ENCODE measurements around the gene TFDP1.

Gene TFDP1

DNA sequence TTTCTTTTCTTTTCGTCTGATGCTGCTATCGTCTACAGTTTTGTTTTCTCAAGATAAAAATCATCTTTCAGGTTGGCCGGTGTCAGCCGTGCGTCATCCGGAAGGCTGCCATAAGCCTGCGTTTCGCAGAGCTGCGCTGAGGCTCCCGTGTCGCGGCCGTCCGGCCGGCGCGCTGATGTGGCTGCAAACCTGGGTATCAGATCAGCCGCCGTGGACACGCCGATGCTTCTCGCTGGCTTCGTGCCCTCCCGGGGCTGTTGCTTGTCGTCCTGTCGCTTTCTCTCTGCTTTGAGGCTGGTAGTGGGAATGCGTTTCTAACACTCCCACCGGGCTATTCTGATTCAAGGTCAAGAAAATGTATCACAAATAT, 45.9 kb upstream of the TFDP1 start:
- no peak for DNase-seq (ENCODE audit: low read depth)
- TF ChIP-seq MYC (IDR thresholded peaks at IDR 0.05; ENCODE audit: low read depth, low read length): no peak
- H3K4me3 ChIP-seq (ENCODE audit: low read depth, low read length): no peak overlapping the region

DNA sequence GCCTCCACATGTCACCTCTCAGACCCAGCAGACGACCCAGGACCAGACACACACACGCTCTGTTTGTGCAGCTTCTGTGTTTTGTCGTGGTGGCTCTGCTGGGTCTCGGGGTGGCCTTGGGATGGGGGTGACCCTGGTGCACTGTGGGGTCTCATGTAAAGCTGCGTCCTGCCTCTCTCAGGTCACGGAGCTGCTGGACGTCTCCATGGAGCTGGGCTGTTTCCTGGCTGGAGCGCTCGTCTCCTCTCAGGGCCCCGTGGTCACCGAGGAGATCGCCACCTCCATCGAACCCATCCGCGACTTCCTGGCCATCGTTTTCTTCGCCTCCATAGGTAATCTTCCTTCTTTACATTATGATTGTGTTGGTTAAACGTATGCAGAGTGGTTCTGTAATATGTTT, 45.4 kb upstream of the TFDP1 start:
- H3K4me3 ChIP-seq (ENCODE audit: low read depth, low read length): no peak overlapping the region
- DNase-seq (ENCODE audit: low read depth): no peak
- TF ChIP-seq, protein P1, sequence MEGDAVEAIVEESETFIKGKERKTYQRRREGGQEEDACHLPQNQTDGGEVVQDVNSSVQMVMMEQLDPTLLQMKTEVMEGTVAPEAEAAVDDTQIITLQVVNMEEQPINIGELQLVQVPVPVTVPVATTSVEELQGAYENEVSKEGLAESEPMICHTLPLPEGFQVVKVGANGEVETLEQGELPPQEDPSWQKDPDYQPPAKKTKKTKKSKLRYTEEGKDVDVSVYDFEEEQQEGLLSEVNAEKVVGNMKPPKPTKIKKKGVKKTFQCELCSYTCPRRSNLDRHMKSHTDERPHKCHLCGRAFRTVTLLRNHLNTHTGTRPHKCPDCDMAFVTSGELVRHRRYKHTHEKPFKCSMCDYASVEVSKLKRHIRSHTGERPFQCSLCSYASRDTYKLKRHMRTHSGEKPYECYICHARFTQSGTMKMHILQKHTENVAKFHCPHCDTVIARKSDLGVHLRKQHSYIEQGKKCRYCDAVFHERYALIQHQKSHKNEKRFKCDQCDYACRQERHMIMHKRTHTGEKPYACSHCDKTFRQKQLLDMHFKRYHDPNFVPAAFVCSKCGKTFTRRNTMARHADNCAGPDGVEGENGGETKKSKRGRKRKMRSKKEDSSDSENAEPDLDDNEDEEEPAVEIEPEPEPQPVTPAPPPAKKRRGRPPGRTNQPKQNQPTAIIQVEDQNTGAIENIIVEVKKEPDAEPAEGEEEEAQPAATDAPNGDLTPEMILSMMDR (IDR thresholded peaks at IDR 0.05; ENCODE audit: low read depth, low read length): no peak
- TF ChIP-seq MYC (IDR thresholded peaks at IDR 0.05; ENCODE audit: low read depth, low read length) (no peak), POLR2A (IDR thresholded peaks at IDR 0.05; ENCODE audit: extremely low read depth, insufficient read length) (no peak)
- TF ChIP-seq, protein P2, sequence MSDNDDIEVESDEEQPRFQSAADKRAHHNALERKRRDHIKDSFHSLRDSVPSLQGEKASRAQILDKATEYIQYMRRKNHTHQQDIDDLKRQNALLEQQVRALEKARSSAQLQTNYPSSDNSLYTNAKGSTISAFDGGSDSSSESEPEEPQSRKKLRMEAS (IDR thresholded peaks at IDR 0.05; ENCODE audit: low read depth, low read length): no peak

DNA sequence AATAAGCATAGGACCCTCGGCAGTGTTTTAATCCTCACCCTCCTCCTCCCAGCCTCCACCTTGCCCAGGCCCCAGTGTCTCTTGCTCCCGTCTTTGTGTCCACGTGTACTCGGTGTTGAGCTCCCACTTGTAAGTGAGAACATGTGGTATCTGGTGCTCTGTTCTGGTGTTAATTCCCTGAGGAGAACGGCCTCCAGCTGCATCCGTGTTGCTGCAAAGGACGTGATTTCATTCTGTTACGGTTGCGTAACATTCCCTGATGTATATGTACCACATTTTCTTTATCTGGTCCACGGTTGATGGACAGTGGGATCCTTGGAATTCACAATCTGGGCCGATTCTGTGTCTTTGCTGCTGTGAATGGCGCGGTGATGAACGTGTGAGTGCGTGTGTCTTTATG, 44.7 kb upstream of the TFDP1 start:
- TF ChIP-seq, protein P2 (IDR thresholded peaks at IDR 0.05; ENCODE audit: low read depth, low read length): no peak
- TF ChIP-seq POLR2A (IDR thresholded peaks at IDR 0.05; ENCODE audit: extremely low read depth, insufficient read length): no peak
- TF ChIP-seq, protein P1 (IDR thresholded peaks at IDR 0.05; ENCODE audit: low read depth, low read length): no peak
- TF ChIP-seq MYC (IDR thresholded peaks at IDR 0.05; ENCODE audit: low read depth, low read length): no peak
- H3K4me3 ChIP-seq (ENCODE audit: low read depth, low read length): no peak overlapping the region
- no peak for DNase-seq (ENCODE audit: low read depth)

DNA sequence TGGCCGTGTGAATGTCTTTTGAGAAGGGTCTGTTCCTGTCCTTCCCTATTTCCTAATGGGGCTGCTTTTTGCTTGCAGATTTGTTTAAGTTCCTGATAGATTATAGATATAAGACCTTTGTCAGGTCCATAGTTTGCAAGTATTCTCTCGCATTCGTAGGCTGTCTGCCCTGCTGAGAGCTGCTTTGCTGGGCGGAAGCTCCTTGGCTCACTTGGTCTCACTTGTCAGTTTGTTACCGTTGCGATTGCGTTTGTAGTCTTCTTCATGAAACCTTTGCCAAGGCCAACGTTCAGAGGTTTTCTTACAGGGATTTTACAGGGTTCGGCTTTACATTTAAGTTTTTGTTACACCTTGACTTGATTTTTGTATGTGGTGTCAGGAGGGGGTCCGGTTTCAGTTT, 44.0 kb upstream of the TFDP1 start:
- no peak overlapping the region for H3K4me3 ChIP-seq (ENCODE audit: low read depth, low read length)
- TF ChIP-seq MYC (IDR thresholded peaks at IDR 0.05; ENCODE audit: low read depth, low read length) (no peak), POLR2A (IDR thresholded peaks at IDR 0.05; ENCODE audit: extremely low read depth, insufficient read length) (no peak)
- TF ChIP-seq, protein P2 (IDR thresholded peaks at IDR 0.05; ENCODE audit: low read depth, low read length): no peak
- TF ChIP-seq, protein P1 (IDR thresholded peaks at IDR 0.05; ENCODE audit: low read depth, low read length): no peak
- no peak for DNase-seq (ENCODE audit: low read depth)

DNA sequence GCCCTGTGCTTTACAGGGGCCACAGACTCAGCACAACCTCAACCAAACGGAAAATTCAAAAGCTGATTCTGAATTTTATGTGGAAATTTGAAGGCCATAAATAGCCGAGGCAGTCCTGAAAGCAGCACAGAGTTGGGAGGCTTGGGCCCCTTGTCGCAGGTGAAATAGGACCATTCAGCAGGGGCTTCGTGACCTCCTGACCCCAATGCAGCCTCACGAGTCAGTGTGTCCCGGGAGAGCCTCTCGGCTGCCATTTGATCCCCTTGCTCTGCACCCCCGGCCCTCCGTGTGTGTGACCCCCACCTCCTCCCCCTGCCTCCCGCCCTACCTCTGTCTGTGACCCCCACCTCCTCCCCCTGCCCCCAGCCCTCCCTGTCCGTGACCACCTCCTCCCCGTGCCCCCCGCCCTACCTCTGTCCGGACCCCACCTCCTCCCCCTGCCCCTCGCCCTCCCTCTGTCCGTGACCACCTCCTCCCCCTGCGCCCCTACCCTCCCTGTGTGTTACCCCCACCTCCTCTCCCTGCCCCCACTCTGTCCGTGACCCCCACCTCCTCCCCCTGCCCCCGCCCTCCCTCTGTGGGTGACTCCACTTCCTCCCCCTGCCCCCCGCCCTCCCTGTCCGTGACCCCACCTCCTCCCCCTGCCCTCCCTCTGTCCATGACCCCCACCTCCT, 41.7 kb upstream of the TFDP1 start:
- no peak overlapping the region for H3K4me3 ChIP-seq (ENCODE audit: low read depth, low read length)
- no peak for DNase-seq (ENCODE audit: low read depth)
- TF ChIP-seq, protein P2 (IDR thresholded peaks at IDR 0.05; ENCODE audit: low read depth, low read length): no peak
- TF ChIP-seq MYC (IDR thresholded peaks at IDR 0.05; ENCODE audit: low read depth, low read length): no peak

DNA sequence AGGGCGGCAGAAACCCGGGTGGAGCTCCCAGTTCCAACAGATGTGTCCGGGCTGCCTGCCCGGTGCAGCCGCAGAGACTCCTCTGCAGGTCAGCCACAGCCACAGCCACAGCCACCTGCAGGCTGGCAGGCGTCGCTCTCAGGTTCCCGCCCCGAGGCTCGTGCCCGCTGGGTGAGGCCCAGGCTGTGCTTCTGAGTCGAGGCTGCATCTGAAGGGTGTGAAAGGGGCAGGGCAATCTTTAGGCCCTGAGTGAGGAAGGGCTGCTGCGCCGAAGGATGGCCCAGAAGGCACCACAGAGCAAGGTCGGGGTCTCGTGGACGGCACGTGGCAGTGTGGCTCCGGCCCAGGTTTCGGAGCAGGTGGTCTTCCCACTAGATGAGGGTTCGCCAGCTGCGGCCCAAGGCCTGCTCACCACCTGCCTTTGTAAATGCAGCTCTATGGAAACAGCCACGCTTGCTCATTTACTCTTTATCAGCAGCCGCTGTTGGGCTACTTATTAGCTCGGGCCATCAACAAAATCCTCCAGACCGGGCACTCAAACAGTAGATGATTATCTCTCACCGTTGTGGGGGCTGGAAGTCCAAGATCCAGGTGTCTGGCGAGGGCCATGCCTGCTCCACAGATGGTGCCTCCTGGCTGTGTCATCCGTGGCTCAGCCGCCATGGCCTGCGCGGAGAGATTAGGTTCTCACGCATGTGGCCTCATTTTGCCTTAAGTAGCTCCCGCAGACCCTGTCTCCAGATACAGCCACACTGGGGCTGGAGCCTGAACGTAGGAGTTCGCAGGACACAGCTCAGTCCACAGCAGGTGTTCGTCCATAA, 40.3 kb upstream of the TFDP1 start:
- no peak for TF ChIP-seq POLR2A (IDR thresholded peaks at IDR 0.05; ENCODE audit: extremely low read depth, insufficient read length)
- TF ChIP-seq MYC (IDR thresholded peaks at IDR 0.05; ENCODE audit: low read depth, low read length): no peak
- TF ChIP-seq, protein P2 (IDR thresholded peaks at IDR 0.05; ENCODE audit: low read depth, low read length): no peak
- TF ChIP-seq, protein P1 (IDR thresholded peaks at IDR 0.05; ENCODE audit: low read depth, low read length): no peak
- no peak overlapping the region for H3K4me3 ChIP-seq (ENCODE audit: low read depth, low read length)
- no peak for DNase-seq (ENCODE audit: low read depth)

All from NB4 (cell line).